Cardiac fibroblast (primary cell): ENCODE results near the gene TECPR2.

Experiments
- DNase-seq, 2 donors: peaks; one replicate each; pipeline versions ENCODE4 v3.0.0 to v3.0.0-alpha.2; 2010; ENCODE audit warnings: low read depth in 2 of 2
- H3K4me3 ChIP-seq, 2 donors: replicated peaks in 1 of 2; 1 replicate in 1 of 2; 2 replicates in 1 of 2; pipeline ENCODE4 v1.5.1; 2011; ENCODE audit warnings: low read depth in 2 of 2, low read length in 2 of 2, mild to moderate bottlenecking in 2 of 2, moderate library complexity in 1 of 2
- CTCF ChIP-seq: IDR thresholded peaks from one replicate; pipeline ENCODE4 v1.5.1; 2011; ENCODE audit warnings: low read depth, mild to moderate bottlenecking, low read length, inconsistent platforms

The TECPR2 gene

GRCh38 chr14:102484316-102484715 is 121.6 kb downstream of the TECPR2 start:
- DNase-seq, result no peak
- no peak for TF ChIP-seq CTCF
- H3K4me3 ChIP-seq, result no peak overlapping the region

GRCh38 chr14:102485693-102486512 is 123.2 kb downstream of the TECPR2 start:
- no peak for TF ChIP-seq CTCF
- no peak for DNase-seq
- H3K4me3 ChIP-seq, result no peak overlapping the region

- DNase-seq, result no peak
- TF ChIP-seq CTCF, result no peak
- H3K4me3 ChIP-seq, result no peak overlapping the region
These were observed 123.9 kb downstream of the TECPR2 start for GRCh38 chr14:102486513-102487203.

- no peak for TF ChIP-seq CTCF
- DNase-seq, result peak in 1 of 2 donors; percentile 81
- H3K4me3 ChIP-seq, result no peak overlapping the region
These were observed 124.5 kb downstream of the TECPR2 start for GRCh38 chr14:102487204-102487577.

- TF ChIP-seq CTCF, result no peak
- H3K4me3 ChIP-seq, result no peak overlapping the region
- DNase-seq, result no peak
These were observed 127.7 kb downstream of the TECPR2 start for GRCh38 chr14:102490456-102490855.

GRCh38 chr14:102491366-102491765 is 128.6 kb downstream of the TECPR2 start:
- no peak for DNase-seq
- no peak overlapping the region for H3K4me3 ChIP-seq
- TF ChIP-seq CTCF, result no peak
